ENCODE results near the gene AAR2.

The AAR2 gene, protein sequence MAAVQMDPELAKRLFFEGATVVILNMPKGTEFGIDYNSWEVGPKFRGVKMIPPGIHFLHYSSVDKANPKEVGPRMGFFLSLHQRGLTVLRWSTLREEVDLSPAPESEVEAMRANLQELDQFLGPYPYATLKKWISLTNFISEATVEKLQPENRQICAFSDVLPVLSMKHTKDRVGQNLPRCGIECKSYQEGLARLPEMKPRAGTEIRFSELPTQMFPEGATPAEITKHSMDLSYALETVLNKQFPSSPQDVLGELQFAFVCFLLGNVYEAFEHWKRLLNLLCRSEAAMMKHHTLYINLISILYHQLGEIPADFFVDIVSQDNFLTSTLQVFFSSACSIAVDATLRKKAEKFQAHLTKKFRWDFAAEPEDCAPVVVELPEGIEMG

DNA sequence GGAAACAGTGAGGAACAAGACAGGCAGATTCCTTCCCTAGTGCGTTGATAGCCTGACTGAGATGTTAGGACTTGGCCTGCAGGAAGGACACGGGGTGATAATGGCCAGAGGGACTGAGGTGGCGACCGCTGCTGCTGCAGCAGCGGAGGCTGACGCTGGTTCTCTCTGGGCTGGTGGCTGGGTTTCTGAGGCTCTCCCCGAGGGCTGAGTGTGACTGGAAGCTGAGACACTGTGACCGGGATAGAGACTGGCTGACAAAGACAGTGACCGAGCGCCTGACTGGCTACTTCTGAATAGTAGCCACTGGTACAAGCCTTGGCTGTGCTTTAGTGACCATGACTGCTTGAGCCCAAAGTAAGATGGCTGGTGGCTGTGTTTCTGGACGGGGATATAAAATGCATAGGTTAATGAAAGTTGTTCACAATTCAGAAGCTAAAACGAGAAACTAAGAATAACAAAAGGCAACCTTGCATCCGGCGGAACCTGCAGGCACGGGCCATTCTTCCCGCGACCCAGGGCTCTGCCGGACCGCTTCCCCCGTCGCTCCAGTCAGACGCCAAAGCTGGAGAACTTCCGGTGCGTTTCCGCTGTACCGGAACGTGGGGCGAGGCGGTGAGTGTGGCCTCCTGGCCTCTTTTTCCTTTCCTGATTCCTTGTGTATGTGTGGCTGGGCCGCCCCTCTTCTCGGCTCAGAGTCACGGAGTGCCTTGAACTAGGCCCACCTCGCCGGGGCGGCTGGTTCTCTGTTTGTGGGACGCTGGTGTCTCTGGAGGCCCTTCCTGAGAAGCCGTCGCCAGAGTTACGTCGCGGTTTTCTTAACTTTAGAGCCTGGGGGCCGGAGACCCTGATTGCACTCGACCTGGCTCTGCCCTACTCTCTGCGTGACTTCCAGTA, at the start of gene AAR2:
AAR2 (plus strand) TSS at position 587 of the 894 bp plus-strand sequence. CDS start 3,391 bp downstream, outside the sequence.
- TF ChIP-seq, protein P1, sequence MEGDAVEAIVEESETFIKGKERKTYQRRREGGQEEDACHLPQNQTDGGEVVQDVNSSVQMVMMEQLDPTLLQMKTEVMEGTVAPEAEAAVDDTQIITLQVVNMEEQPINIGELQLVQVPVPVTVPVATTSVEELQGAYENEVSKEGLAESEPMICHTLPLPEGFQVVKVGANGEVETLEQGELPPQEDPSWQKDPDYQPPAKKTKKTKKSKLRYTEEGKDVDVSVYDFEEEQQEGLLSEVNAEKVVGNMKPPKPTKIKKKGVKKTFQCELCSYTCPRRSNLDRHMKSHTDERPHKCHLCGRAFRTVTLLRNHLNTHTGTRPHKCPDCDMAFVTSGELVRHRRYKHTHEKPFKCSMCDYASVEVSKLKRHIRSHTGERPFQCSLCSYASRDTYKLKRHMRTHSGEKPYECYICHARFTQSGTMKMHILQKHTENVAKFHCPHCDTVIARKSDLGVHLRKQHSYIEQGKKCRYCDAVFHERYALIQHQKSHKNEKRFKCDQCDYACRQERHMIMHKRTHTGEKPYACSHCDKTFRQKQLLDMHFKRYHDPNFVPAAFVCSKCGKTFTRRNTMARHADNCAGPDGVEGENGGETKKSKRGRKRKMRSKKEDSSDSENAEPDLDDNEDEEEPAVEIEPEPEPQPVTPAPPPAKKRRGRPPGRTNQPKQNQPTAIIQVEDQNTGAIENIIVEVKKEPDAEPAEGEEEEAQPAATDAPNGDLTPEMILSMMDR (IDR thresholded peaks at IDR 0.05; ENCODE audit: low read depth, low read length, missing control alignments): no peak
- DNase-seq (ENCODE audit: low read depth): peak; percentile 44
- peak within 1 kb of the TSS; percentile 75 for H3K4me3 ChIP-seq (ENCODE audit: low read depth, low read length)

DNA sequence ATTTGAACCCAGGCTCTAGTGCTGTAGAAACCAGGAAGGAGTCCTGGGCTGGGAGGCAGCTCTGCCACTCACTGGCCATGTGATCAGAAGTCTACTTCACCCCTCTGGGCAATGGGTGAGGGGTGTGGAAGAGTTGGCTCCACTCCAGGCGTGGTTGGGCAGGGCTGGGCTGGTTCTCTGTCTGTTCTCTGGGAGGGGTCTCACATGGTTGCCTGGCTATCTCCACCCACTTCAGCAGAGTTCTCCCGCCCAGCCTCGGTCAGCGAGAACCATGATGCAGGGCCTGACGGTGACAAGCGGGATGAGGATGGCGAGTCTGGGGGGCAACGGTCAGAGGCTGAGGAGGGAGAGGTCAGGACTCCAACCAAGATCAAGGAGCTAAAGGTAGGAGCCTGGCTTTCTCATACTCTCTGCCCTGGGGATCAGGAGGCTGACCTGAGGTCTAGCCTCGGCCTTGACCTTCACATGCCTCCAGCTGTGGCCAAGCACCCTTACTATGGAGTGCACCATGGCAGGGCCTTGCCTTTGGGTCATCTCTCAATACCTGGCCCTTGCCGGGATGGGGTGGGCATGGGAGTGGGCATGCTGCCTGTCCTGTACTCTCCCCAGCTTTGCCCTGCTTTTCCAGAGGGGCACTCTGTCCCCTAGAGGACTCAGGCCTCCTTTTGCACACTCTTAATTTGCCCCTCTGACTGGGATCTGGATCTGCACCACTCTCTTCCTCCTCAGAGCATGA, 42.1 kb upstream of the AAR2 start:
- TF ChIP-seq, protein P1 (IDR thresholded peaks at IDR 0.05; ENCODE audit: low read depth, low read length, missing control alignments): no peak
- no peak for DNase-seq (ENCODE audit: low read depth)
- no peak overlapping the region for H3K4me3 ChIP-seq (ENCODE audit: low read depth, low read length)

DNA sequence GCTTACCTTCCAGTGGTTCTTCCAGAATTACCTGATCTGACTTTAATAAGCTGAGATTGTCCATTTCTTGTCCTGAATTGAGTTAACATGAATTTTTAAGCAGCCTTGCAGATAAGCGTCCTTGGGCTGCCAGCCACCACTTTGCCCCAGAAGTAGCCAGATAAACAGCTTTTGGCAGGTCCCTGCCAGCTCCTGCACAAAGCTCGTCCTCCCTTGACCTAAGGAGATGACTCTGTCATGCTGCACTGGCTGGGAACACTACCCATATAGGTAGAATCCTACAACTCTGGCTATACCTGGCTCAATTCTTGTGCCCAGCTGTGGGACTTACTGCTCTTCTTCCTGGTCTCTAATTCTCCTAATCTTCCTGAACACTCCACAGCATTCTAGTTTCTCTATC, 39.6 kb upstream of the AAR2 start:
- TF ChIP-seq, protein P1 (IDR thresholded peaks at IDR 0.05; ENCODE audit: low read depth, low read length, missing control alignments): no peak
- no peak overlapping the region for H3K4me3 ChIP-seq (ENCODE audit: low read depth, low read length)
- no peak for DNase-seq (ENCODE audit: low read depth)

DNA sequence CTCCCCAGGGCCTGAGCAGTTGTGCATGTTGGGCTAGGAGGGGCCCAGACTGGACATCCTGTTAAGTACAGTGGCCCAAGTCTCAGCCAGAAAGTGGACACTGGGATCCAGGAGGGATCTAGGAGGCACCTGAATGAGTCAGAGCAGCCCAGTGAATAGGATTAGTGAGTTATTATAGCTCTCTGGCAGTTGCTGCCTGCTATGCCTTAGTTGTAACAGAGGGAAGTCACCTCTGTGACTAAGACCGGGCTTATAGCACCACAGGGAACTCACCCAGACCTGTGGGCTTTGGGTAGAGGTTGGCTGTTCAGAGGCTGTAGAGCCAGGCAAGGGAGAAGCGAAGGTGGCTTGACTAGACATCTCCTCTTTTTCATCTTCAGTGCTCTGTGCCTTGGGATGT, 39.0 kb upstream of the AAR2 start:
- TF ChIP-seq, protein P1 (IDR thresholded peaks at IDR 0.05; ENCODE audit: low read depth, low read length, missing control alignments): no peak
- H3K4me3 ChIP-seq (ENCODE audit: low read depth, low read length): no peak overlapping the region
- no peak for DNase-seq (ENCODE audit: low read depth)

DNA sequence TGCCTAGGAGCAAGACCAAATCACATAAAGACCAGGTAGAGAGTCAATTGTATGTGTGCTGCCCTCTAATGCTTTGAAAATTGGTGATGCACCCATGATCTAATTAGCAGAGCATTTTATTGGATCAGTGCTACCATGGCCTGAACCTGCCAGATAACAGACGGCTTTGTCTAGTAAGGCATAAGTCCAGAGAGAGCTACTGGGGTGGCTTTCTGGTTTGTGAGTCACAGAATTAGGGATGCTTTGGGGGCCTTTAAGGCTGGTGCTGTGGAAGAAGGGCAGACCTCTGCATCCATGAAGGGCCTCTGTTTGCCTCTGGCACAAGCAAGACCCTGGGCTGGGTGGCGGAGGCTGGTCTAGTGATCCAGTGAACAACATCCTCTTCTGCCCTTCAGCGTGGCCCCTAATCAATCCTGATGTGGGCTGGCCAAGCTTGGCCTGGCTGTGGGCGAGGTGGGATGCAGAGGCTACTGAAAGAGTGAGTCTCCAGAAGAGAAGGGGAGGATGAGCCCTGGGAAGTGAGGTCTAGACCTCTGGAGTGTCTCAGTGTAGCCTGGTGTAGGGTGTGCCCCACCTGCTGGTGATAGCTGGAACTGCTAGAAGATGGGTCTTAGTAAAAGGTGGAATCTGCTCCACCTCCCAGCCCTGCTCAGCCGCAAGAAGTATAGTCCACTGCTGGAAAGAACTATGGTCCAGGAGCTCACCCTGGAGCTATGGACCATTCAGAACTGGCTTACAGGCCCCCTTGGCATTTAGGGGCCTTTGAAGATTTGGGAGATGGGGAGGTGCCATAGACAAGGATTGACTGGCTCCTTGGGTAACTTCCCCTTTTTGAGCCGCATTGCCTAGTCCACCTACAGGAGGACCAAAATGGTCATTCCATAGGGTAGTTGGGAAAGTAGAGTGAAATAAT, 36.7 kb upstream of the AAR2 start:
- TF ChIP-seq, protein P1 (IDR thresholded peaks at IDR 0.05; ENCODE audit: low read depth, low read length, missing control alignments): peak; percentile 96
- DNase-seq (ENCODE audit: low read depth): peak; percentile 31
- no peak overlapping the region for H3K4me3 ChIP-seq (ENCODE audit: low read depth, low read length)

DNA sequence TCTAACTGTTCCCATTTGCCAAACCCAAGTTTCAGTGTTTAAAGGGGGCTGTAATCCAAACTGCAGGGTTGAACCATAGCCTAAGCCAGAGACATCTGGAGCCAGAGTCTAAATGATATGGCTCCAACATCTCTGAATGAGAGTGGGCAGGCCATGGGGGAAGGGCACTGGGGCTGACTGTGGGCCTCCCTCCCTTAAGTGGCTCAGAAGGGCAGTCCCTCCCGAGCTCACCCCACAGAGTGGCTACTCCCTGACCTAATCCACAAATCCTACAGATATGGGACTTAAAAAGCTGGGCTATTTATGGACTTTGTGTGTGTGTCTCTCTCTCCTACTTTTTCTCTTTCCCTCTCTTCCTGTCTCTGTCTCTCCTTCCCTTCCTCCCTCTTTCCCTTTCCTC, 35.8 kb upstream of the AAR2 start:
- no peak for DNase-seq (ENCODE audit: low read depth)
- no peak overlapping the region for H3K4me3 ChIP-seq (ENCODE audit: low read depth, low read length)
- TF ChIP-seq, protein P1 (IDR thresholded peaks at IDR 0.05; ENCODE audit: low read depth, low read length, missing control alignments): no peak
